B cell (primary cell): ENCODE results near the gene GRIP2. TPM values are rescaled to one million over a fixed set of nuclear protein-coding genes. Genes with fewer than 3 reads are reported as not detected.

Experiments
- ATAC-seq: fragments of 200-7000 bp; cut with Tn5 transposase; one replicate; pipeline ENCODE4 v1.10.0; 2021; ENCODE audit warnings: low read depth, mild to moderate bottlenecking, moderate number of reproducible peaks, moderate library complexity
- CTCF ChIA-PET: fragments of 350-600 bp; sonication (Branson Sonifier 250); formaldehyde crosslinking; loops from one replicate; lab custom pipeline; 2021; ENCODE audit warnings: antibody characterized with exemption, inconsistent platforms; lab: Charles Lee
- POLR2A ChIA-PET: fragments of 350-600 bp; sonication (Branson Sonifier 250); formaldehyde crosslinking; loops from one replicate; lab custom pipeline; 2021; ENCODE audit warnings: antibody characterized with exemption; lab: Charles Lee
- DNase-seq: peaks from one replicate; pipeline ENCODE4 v3.0.0; 2013
- H2AFZ ChIP-seq: 2 replicates; pipeline ENCODE4 v1.6.1; 2012; ENCODE audit warnings: mild to moderate bottlenecking, low read depth, low read length; ENCODE audit not compliant: insufficient read depth, poor library complexity, severe bottlenecking
- H3K27ac ChIP-seq, 2 donors: 1 replicate in 1 of 2; 2 replicates in 1 of 2; pipeline ENCODE4 v1.5.1; 2012 to 2013; ENCODE audit warnings: low read length in 2 of 2, mild to moderate bottlenecking in 2 of 2, moderate library complexity in 1 of 2
- H3K27me3 ChIP-seq, 4 experiments: fragments of 200-600 bp in 1 of 4; sonication (generic) in 1 of 4; replicated peaks in 1 of 4; 1 replicate in 2 of 4; 2 replicates in 2 of 4; pipeline versions ENCODE4 v1.6.1 to v1.7.0; 2013 to 2016; ENCODE audit warnings: low read length in 3 of 4, mild to moderate bottlenecking in 2 of 4, mixed read lengths in 1 of 4, moderate library complexity in 1 of 4; ENCODE audit not compliant: insufficient read depth in 4 of 4, control insufficient read depth in 3 of 4; ENCODE audit errors: control extremely low read depth in 1 of 4
- H3K36me3 ChIP-seq, 2 experiments: replicated peaks in 1 of 2; 1 replicate in 1 of 2; 2 replicates in 1 of 2; pipeline versions ENCODE4 v1.6.1 to v1.7.1; 2013; ENCODE audit warnings: low read length in 1 of 2; ENCODE audit not compliant: insufficient read depth in 2 of 2, control insufficient read depth in 1 of 2; ENCODE audit errors: control extremely low read depth in 1 of 2, extremely low read depth in 1 of 2
- H3K4me1 ChIP-seq, 2 donors: fragments of 200-600 bp in 1 of 2; sonication (generic) in 1 of 2; 1 replicate in 1 of 2; 2 replicates in 1 of 2; pipeline versions ENCODE4 v1.5.1 to v1.6.1; 2013 to 2017; ENCODE audit warnings: low read length in 2 of 2; ENCODE audit not compliant: control insufficient read depth in 2 of 2, insufficient read depth in 2 of 2
- H3K4me2 ChIP-seq: replicated peaks from 2 replicates; pipeline ENCODE3; 2012; ENCODE audit warnings: mild to moderate bottlenecking, low read depth, low read length; ENCODE audit not compliant: poor library complexity, severe bottlenecking
- H3K4me3 ChIP-seq, 5 experiments: fragments of 200-600 bp in 1 of 5; sonication (generic) in 1 of 5; 1 replicate in 3 of 5; 2 replicates in 2 of 5; pipeline versions ENCODE4 v1.5.1 to v1.7.0; 2011 to 2016; ENCODE audit warnings: low read length in 4 of 5, mild to moderate bottlenecking in 4 of 5, low read depth in 2 of 5, control low read depth in 1 of 5, moderate library complexity in 1 of 5; ENCODE audit not compliant: insufficient read depth in 1 of 5; ENCODE audit errors: control extremely low read depth in 1 of 5, extremely low read depth in 1 of 5
- H3K79me2 ChIP-seq: fragments of 200-600 bp; sonication (generic); one replicate; pipeline ENCODE4 v1.6.0; 2016; ENCODE audit warnings: low read length; ENCODE audit not compliant: control insufficient read depth, insufficient read depth
- H3K9ac ChIP-seq: fragments of 200-600 bp; sonication (generic); 2 replicates; pipeline ENCODE4 v1.6.1; 2017; ENCODE audit warnings: mild to moderate bottlenecking, low read length, moderate library complexity
- H3K9me3 ChIP-seq, 3 donors: one replicate each; pipeline versions ENCODE4 v1.6.1 to v1.7.1; 2013; ENCODE audit warnings: low read length in 2 of 3; ENCODE audit not compliant: control insufficient read depth in 2 of 3, insufficient read depth in 1 of 3; ENCODE audit errors: control extremely low read depth in 1 of 3
- H4K20me1 ChIP-seq: 2 replicates; pipeline ENCODE4 v1.6.0; 2012; ENCODE audit warnings: mild to moderate bottlenecking, low read length; ENCODE audit not compliant: insufficient read depth, control insufficient read depth, poor library complexity, severe bottlenecking
- H3K27ac Mint-ChIP-seq: one replicate; pipeline ENCODE4 v1.8.0; 2021; ENCODE audit warnings: mixed read lengths
- H3K27me3 Mint-ChIP-seq: one replicate; pipeline ENCODE4 v1.8.0; 2021; ENCODE audit warnings: mixed read lengths
- H3K4me1 Mint-ChIP-seq: one replicate; pipeline ENCODE4 v1.8.0; 2021; ENCODE audit warnings: mixed read lengths
- H3K4me3 Mint-ChIP-seq: one replicate; pipeline ENCODE4 v1.8.0; 2021; ENCODE audit warnings: mixed read lengths
- H3K9me3 Mint-ChIP-seq: one replicate; pipeline ENCODE4 v1.8.0; 2022; ENCODE audit warnings: mixed read lengths; ENCODE audit not compliant: insufficient read depth
- CTCF ChIP-seq: fragments of 200-600 bp; IDR thresholded peaks from one replicate; pipeline ENCODE4 v1.8.0; 2022; ENCODE audit warnings: antibody characterized with exemption, mild to moderate bottlenecking
- EZH2 ChIP-seq: IDR thresholded peaks from 2 replicates; pipeline ENCODE4 v1.6.1; 2012; ENCODE audit warnings: borderline replicate concordance, low read depth, mild to moderate bottlenecking, moderate library complexity, low read length; ENCODE audit not compliant: insufficient read depth, poor library complexity, severe bottlenecking
- WGBS: methylation state at CpG from one replicate; pipeline ENCODE4 v1.1.5; 2013; ENCODE audit warnings: missing lambda C conversion rate; ENCODE audit not compliant: insufficient coverage; 5-methylcytosine and 5-hydroxymethylcytosine counted together
- intact Hi-C: fragments of 100-400 bp; cut with micrococcal nuclease; formaldehyde crosslinking; loops from one replicate; pipeline ENCODE4 v1.10.0; 2022
- polyA plus RNA-seq: library from polyadenylated mRNA; depleted of rRNA; stranded (reverse); fragments of >200 nt; gene quantifications from 2 replicates; pipeline ENCODE4 v1.2.3, GENCODE V29; 2012
- total RNA-seq, 2 donors: library from RNA; stranded (reverse); fragments of 120-200 nt in 1 of 2; gene quantifications; 1 replicate in 1 of 2; 2 replicates in 1 of 2; pipeline versions ENCODE4 v1.2.3 to v1.2.4, GENCODE V29; 2013 to 2022

The GRIP2 gene
- total and polyA plus RNA-seq, 2 donors (not counting 1 experiment from before 2014, with no cell fraction given): not detected

GRCh38 chr3:14511623-14512280 lies 28.4 kb downstream of the GRIP2 start:
- H3K79me2 ChIP-seq: no peaks in the 10 kb centered on the region
- no peak overlapping the region for H3K27ac ChIP-seq
- no peaks in the 10 kb centered on the region for H3K36me3 ChIP-seq
- ChIA-PET CTCF (interaction anchor here (1.0 to 3.9 kb wide), 3 partner anchors 10 to 410 kb away, joined by 3 to 21 read pairs (median 4); no protein-coding TSS in a partner anchor), POLR2A (no interaction called here)
- intact Hi-C loops: no loop called here
- Mint-ChIP-seq H3K27me3 (peaks cover 6% of the 10 kb centered on the region), H3K4me3 (no peak overlapping the region), H3K9me3 (no peaks in the 10 kb centered on the region), H3K27ac (no peak overlapping the region), H3K4me1 (peaks cover 2% of the 10 kb centered on the region)
- H3K4me3 ChIP-seq: no peak overlapping the region
- peaks cover 0 to 2% (median 0%) of the 10 kb centered on the region in 4 experiments for H3K27me3 ChIP-seq
- no peak overlapping the region for H3K9ac ChIP-seq
- DNase-seq: no peak
- peaks cover 0 to 4% of the 10 kb centered on the region in 2 donors for H3K4me1 ChIP-seq
- WGBS: 86% methylated on average over 9 of the region's 12 CpGs
- TF ChIP-seq EZH2 (no peak), CTCF (no peak)
- ATAC-seq: no peak
- H4K20me1 ChIP-seq: no peaks in the 10 kb centered on the region
- no peak overlapping the region for H3K4me2 ChIP-seq
- no peak overlapping the region for H2AFZ ChIP-seq
- peaks cover 0 to 3% (median 0%) of the 10 kb centered on the region in 3 donors for H3K9me3 ChIP-seq
